Gastrocnemius medialis (tissue), 4 donors: ENCODE data around the gene FAM209A. TPM values are rescaled to one million over a fixed set of nuclear protein-coding genes. Genes with fewer than 3 reads are reported as not detected.
"Not testable (repeated sequence)": the region's sequence is repeated elsewhere in the genome, so short reads cannot be mapped to it uniquely, and the experiment has no call there.

Experiments used
- ATAC-seq, 2 donors: fragments of 150-250 bp; one replicate each; pipeline ENCODE4 v1.9.1; 2016
- DNase-seq, 2 donors: peaks; one replicate each; pipeline ENCODE4 v3.0.0-alpha.2; 2019
- H3K27ac ChIP-seq, 4 donors: fragments of 200-600 bp; sonication (generic); 1 replicate in 1 of 4; 2 replicates in 3 of 4; pipeline ENCODE4 v1.5.1; 2016 to 2018; ENCODE audit warnings: mild to moderate bottlenecking in 2 of 4, moderate library complexity in 1 of 4
- H3K27me3 ChIP-seq, 3 donors: fragments of 200-600 bp; sonication (generic) in 2 of 3; 1 replicate in 1 of 3; 2 replicates in 2 of 3; pipeline versions ENCODE4 v1.5.1 to v1.6.0; 2016 to 2019; ENCODE audit warnings: mild to moderate bottlenecking in 1 of 3, moderate library complexity in 1 of 3
- H3K36me3 ChIP-seq, 2 donors: fragments of 200-600 bp; sonication (generic) in 1 of 2; one replicate each; pipeline ENCODE4 v1.5.1; 2017 to 2018
- H3K4me1 ChIP-seq, 2 donors: fragments of 200-600 bp; sonication (generic) in 1 of 2; one replicate each; pipeline ENCODE4 v1.5.1; 2016 to 2017; ENCODE audit warnings: mild to moderate bottlenecking in 2 of 2
- H3K4me3 ChIP-seq, 4 donors: fragments of 200-600 bp; sonication (generic) in 3 of 4; 1 replicate in 1 of 4; 2 replicates in 3 of 4; pipeline ENCODE4 v1.5.1; 2016 to 2019; ENCODE audit warnings: mild to moderate bottlenecking in 2 of 4
- H3K9me3 ChIP-seq, 3 donors: fragments of 200-600 bp; sonication (generic) in 2 of 3; 1 replicate in 1 of 3; 2 replicates in 2 of 3; pipeline ENCODE4 v1.5.1; 2016 to 2019
- CTCF ChIP-seq, 5 experiments: fragments of 450-650 bp in 3 of 5; fragments of 200-600 bp in 2 of 5; sonication (generic) in 2 of 5; IDR thresholded peaks in 4 of 5; conservative IDR thresholded peaks in 1 of 5; 1 replicate in 4 of 5; 2 replicates in 1 of 5; pipeline ENCODE4 v1.5.1; 2016 to 2019; ENCODE audit warnings: antibody characterized with exemption in 5 of 5, mild to moderate bottlenecking in 3 of 5, moderate library complexity in 3 of 5
- POLR2A ChIP-seq, 2 donors: fragments of 450-650 bp; IDR thresholded peaks; one replicate each; pipeline ENCODE4 v1.6.1; 2017; ENCODE audit warnings: antibody characterized with exemption in 2 of 2, mild to moderate bottlenecking in 2 of 2, moderate library complexity in 2 of 2
- in situ Hi-C, 4 donors: fragments of 200-750 bp; cut with MboI; loops; one replicate each; pipeline versions ENCODE4 v1.15.0 to v1.8.0; 2017; ENCODE audit warnings: low sequenced_read_pairs in 4 of 4
- intact Hi-C: fragments of 100-400 bp; cut with DNase I; formaldehyde crosslinking; loops from one replicate; pipeline ENCODE4 v1.15.1; 2023; ENCODE audit warnings: low total_unique reads
- total RNA-seq, 4 donors: library from RNA; depleted of rRNA; stranded (reverse); fragments of >200 nt; gene quantifications; one replicate each; pipeline versions ENCODE4 v1.1.0 to v1.2.3, GENCODE V29; 2016

FAM209A gene
- total RNA-seq, 4 donors from 2014 or later: not detected

GRCh38 chr20:56518126-56518525, 6.4 kb upstream of the FAM209A start:
- DNase-seq (no peak), ATAC-seq (no peak)
- H3K9me3 ChIP-seq: peaks cover 0 to 7% (median 0%) of the 10 kb centered on the region in 3 donors
- H3K27me3 ChIP-seq: no peaks in the 10 kb centered on the region
- H3K36me3 ChIP-seq: peaks cover 0 to 51% of the 10 kb centered on the region in 2 donors
- no peak overlapping the region for H3K4me3 ChIP-seq
- in situ Hi-C loops: no loop called here
- no peak for TF ChIP-seq POLR2A (IDR thresholded peaks at IDR 0.05)
- no peak overlapping the region for H3K27ac ChIP-seq
- no peaks in the 10 kb centered on the region for H3K4me1 ChIP-seq
- intact Hi-C loops: no loop called here

GRCh38 chr20:56518721-56519398, 5.7 kb upstream of the FAM209A start:
- Histone ChIP-seq H3K4me1 (no peaks in the 10 kb centered on the region), H3K27me3 (no peaks in the 10 kb centered on the region), H3K36me3 (peaks cover 0 to 44% of the 10 kb centered on the region in 2 donors), H3K4me3 (no peak overlapping the region), H3K27ac (no peak overlapping the region), H3K9me3 (peaks cover 0 to 7% (median 0%) of the 10 kb centered on the region in 3 donors)
- in situ Hi-C loops (no loop called here), intact Hi-C loops (no loop called here)
- no peak for TF ChIP-seq CTCF (IDR thresholded peaks at IDR 0.05 in 4 of 5, conservative IDR thresholded peaks at IDR 0.05 in 1 of 5)
- TF ChIP-seq POLR2A (IDR thresholded peaks at IDR 0.05): no peak
- no peak for DNase-seq
- no peak for ATAC-seq

- Histone ChIP-seq H3K36me3 (peaks cover 0 to 41% of the 10 kb centered on the region in 2 donors), H3K4me3 (no peak overlapping the region), H3K27ac (no peak overlapping the region), H3K4me1 (no peaks in the 10 kb centered on the region), H3K9me3 (peaks cover 0 to 7% (median 0%) of the 10 kb centered on the region in 3 donors), H3K27me3 (no peaks in the 10 kb centered on the region)
- TF ChIP-seq POLR2A (IDR thresholded peaks at IDR 0.05) (no peak), CTCF (IDR thresholded peaks at IDR 0.05 in 4 of 5, conservative IDR thresholded peaks at IDR 0.05 in 1 of 5) (no peak)
- DNase-seq (no peak), ATAC-seq (no peak)
- in situ Hi-C loops: no loop called here
- intact Hi-C loops: no loop called here
Measured at GRCh38 chr20:56519551-56519950, 5.0 kb upstream of the FAM209A start.

- in situ Hi-C loops (no loop called here), intact Hi-C loops (no loop called here)
- ATAC-seq (no peak), DNase-seq (no peak)
- TF ChIP-seq CTCF (IDR thresholded peaks at IDR 0.05 in 4 of 5, conservative IDR thresholded peaks at IDR 0.05 in 1 of 5) (no peak), POLR2A (IDR thresholded peaks at IDR 0.05) (no peak)
- H3K9me3 ChIP-seq: peaks cover 0 to 7% (median 0%) of the 10 kb centered on the region in 3 donors
- H3K27ac ChIP-seq: no peak overlapping the region
- H3K4me1 ChIP-seq: no peaks in the 10 kb centered on the region
- H3K4me3 ChIP-seq: no peak overlapping the region
- H3K36me3 ChIP-seq: peaks cover 0 to 41% of the 10 kb centered on the region in 2 donors
- H3K27me3 ChIP-seq: no peaks in the 10 kb centered on the region
Measured at GRCh38 chr20:56520180-56520579, 4.4 kb upstream of the FAM209A start.

- H3K9me3 ChIP-seq, H3K27me3 ChIP-seq, H3K4me3 ChIP-seq, ATAC-seq, DNase-seq, in situ Hi-C loops, intact Hi-C loops, H3K27ac ChIP-seq, H3K4me1 ChIP-seq: not testable (repeated sequence)
- H3K36me3 ChIP-seq: peaks cover 0 to 41% of the 10 kb centered on the region in 2 donors
Measured at GRCh38 chr20:56520746-56521354, 3.7 kb upstream of the FAM209A start.
